HG02938 (cell line): Measurements from ENCODE around the gene CAPZA1.

Experiments
- ATAC-seq: cut with Tn5 transposase; IDR thresholded peaks from one replicate; pipeline ENCODE4 v1.9.1; 2021; ENCODE audit warnings: mild to moderate bottlenecking, moderate library complexity; ENCODE audit not compliant: unreplicated experiment

The CAPZA1 gene

DNA sequence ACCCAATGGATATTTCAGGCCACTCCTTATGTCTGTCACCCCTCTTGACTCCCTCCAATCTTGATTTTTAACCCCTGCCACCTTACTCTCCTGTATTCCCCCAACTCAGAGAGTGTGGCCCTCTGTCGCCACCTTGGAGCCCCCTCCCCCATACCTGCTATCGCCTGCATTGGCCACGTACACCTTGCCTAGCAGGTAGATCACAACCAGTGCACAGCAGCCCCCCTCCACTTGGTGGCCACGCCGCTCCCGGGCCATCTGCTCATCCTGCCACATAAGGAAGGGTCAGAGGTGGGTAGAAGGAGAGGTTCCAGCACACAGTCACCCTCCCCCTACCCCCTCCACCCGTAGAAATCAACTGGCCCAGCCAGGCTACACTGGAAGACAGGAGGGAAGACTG, 92.6 kb downstream of the CAPZA1 start:
- no peak for ATAC-seq

DNA sequence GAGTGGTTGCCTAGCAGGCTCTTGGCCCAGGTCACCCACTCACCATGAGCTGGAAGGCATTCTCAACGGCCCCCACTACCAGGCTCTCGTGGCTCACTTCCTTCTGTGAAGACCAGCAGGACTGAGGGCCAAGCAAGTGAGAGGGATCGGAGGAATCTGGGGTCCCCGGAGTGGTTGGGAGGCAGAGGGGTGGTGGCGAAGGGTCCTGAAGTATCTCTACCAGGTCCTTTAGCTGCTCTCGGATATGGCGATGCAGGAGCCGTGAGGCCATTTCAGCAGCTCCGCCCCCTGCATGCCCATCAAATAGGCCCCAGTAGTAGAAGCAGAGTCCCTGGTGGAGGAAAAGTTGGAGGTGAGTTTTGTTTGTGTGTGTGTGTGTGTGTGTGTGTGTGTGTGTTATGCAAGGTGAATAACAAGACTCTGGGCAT, 93.1 kb downstream of the CAPZA1 start:
- no peak for ATAC-seq

GRCh38 chr1:112713466-112714312, 94.1 kb downstream of the CAPZA1 start:
- no peak for ATAC-seq

GRCh38 chr1:112714313-112715263, 95.0 kb downstream of the CAPZA1 start:
- ATAC-seq: peak; percentile 23

DNA sequence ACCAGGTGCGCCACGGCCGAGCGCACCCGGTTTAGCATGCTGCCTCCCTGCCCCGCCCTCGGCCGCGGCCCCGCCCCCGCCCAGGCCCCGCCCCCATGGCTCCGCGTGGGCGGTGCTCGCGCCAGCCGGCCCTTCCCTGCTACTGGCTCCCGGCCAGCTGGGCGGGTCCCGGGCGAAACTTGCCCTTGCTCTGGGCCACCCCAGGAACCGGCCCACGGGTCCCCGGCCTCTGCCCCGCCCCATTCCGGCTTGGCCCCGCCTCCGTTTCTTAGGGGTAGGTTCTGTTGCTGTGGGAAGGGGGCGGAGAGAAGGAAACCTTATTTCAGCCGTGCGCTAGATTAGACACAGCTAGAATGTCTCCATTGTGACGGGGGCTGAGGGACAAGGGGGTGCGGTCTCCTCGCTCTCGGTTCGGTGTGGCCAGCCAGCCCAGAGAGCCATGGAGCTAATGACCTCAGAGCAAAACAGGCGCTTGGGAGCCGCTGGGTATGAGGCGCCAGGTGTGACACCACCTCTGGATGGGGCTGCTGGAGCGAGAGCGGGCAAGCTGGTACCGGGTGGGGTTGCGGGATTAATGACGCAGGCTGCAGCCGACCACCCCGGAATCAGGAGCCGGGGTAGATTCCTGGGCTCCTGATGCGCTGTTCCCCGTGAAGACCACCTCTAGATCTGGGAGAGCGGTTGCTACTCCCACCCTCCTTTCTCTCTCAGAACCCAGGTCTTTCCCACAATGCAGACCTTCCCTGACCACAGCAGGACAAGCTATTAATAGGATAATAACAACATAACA, 95.8 kb downstream of the CAPZA1 start, which contains the start of gene PPM1J:
TSS of gene PPM1J (minus strand) at position 69 of the 790 bp plus-strand sequence. CDS start at position 38, 31 bp downstream.
- ATAC-seq: peak; percentile 66

DNA sequence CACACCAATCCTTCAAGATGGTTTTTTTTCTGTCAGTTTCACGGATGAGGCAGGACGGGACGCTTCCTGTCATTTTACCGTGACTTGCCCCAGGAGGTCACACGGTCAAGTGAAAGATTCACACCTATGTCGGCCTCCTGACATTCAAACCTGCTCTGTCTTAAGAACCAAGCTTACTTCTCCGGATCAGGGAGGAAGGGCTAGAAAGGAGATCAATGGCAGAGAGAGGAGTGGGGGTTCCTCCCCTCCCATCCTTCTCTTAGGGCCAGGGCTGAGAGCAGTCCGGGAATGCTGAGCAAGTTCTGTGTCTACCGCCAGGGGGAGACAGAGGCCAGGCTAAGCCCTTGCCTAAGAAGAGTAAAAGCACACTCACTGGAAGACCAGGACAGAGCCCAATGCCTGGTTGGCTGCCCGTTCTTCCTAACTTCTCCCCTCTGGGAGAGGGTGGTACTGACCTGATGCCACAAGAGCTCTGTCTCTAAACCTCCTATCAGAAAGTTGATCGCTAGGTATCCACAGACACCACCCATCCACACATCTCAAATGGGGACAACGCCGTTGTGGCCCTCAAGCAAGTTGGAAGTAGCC, 96.6 kb downstream of the CAPZA1 start:
- ATAC-seq: peak; percentile 32

GRCh38 chr1:112717263-112717873, 97.7 kb downstream of the CAPZA1 start:
- no peak for ATAC-seq

DNA sequence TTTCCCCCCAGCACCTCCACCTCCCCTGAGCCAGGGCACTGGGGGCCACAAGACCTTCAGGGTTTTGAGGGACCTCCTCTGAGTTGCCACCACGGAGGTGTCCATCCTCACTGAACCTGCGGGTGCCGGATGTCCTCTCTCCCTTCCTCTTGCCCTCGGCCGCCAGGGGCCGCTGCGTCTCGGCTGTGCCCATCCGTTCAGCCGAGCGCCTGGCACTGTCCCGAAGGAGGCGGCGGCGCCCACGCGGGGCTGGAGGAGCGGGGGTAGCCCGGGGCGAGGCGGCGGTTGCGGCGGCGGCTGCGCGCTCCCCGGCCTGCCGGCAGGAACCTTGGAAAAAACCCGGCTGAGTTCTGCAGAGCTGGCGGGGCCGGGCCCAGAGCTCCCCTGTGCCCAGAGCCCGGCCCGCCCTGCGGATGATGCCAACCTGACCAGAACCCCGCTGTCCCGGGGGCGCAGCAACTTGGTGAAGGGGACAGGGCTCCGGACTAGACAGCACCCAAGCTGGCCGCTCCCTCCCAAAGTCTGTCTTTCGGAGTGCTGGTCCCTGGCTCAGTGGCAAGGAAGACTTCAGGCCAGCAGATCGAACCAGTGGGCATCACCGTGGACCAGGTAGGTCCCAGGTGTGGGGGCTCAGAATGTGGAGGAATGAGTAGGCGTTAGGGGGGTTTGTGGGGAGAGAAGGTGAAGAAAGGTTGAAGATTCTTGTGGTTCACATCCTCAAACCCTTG, 99.2 kb downstream of the CAPZA1 start:
- ATAC-seq: no peak

DNA sequence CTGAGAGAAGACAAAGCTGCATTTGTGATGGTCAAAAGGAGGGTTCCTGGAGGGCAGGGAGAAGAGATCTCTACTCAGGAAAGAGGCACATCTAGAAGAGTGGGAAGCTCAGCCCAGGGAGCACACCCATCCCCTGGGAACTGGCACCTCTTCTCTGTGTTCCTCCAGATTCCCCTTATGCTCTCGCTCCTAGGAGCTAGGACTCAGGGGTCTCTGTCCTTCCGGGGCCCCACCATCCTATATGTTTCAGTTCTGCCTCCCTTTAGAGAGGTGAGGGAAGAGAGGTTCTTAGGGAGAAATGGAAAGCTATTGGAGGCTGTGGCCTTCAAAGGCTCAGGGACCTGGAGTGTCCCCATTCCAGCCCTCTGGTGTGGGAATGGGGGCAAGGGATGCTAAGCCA, 100.1 kb downstream of the CAPZA1 start:
- ATAC-seq: no peak

- ATAC-seq: no peak
Observed at GRCh38 chr1:112720800-112721199, 101.2 kb downstream of the CAPZA1 start.
